GM19023 (cell line): ENCODE data around the gene NLRP10.

Source experiments
- ATAC-seq: cut with Tn5 transposase; IDR thresholded peaks from one replicate; pipeline ENCODE4 v1.9.1; 2021; ENCODE audit warnings: mild to moderate bottlenecking, moderate library complexity; ENCODE audit not compliant: unreplicated experiment

The NLRP10 gene

GRCh38 chr11:7974668-7975067, 9.4 kb upstream of the NLRP10 start:
- ATAC-seq, result no peak

- no peak for ATAC-seq
Measured at GRCh38 chr11:7973011-7973410, 7.8 kb upstream of the NLRP10 start.

DNA sequence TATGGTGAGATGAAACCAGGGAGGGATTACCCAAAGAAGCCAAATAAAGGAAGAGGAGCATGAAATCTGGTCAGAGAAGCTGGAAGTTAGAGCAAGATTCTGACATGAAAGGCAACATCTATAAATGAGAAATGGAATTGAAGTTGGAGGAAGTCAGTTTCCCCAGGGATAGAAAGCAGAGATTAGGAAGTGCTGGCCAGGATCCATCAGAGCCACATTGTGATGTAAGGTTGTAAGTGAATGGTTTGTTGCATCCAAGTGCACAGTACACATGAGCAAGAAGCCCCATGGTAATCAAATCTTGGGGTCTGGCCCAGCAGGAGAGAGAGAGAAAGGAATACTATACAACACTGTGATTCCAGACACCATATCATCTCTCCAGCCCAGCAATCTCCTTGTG, 6.6 kb upstream of the NLRP10 start:
- ATAC-seq, result no peak

DNA sequence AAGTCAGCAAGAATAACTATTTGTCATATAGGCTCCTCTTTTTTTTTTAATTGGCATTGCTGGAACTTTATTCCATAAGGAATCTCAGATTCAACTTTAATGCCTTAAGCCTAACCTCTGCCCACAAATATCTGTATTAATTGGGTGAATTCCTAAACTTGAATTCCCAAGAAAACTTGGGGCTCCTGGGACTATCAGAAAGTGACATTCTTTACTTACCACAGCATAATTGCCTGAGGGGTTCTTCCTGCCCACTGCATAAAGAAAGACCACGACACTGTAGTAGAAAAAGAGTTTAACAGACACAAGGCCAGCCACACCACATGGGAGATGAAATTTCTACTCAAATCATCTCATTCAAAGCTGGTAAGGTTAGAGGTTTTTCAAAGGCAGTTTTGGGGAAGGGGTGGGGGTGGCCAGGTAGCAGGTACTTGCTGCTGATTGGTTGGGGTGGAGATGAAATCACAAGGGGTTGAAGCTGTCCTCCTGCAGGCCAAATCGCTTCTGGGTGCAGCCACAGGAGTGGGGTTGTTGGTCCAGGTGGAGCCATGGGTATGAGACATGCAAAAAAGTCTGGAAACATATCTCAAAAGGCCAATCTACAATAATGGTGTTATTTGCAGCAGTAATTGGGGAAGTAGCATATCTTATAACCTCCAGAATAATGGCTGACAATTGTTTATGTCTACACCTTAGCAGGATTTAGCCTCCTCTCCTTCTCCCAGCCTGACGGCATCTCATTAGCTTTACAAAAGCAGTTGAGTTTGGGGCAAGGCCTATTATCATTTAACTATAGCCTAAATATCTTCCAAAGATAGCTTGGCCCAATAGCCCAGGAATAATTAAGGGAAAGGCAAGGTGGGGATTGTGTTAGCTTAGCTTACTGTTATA, 4.8 kb upstream of the NLRP10 start:
- ATAC-seq, result no peak

DNA sequence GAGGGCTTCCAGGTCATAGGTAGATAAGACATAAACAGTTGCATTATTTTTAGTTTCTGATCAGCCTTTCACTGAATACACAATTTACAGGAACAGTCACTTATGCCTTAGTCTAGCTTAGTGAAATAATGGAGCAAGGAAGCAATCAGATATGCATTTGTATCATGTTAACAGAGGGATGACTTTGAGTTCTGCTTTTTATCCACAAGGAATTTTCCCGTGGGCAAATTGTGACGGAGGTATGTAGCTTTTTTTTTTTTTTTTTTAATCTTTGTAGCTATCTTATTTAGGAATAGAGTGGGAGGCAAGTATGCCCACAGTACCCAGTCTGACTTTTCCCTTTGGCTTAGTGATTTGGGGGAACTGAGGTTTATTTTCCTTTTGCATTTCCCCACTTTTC, 3.4 kb upstream of the NLRP10 start:
- no peak for ATAC-seq

DNA sequence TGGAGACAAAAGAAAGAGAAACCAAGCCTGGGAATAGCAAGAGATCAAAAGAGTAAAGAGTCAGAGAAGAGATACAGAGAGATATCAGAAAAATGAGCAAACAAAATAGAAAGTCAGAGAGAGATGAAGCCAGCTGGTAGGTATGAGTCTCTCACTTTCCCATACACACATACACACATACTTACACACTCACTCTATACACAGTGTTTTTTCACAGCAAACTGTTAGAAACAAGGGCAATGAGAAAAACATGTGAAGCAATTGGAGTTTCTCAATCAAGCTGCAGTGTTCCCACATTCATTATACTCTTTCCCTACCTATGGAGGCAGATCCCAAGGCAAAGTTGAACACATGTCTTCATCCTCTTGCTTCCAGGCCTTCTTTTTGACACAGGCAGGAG, 2.6 kb upstream of the NLRP10 start:
- no peak for ATAC-seq

- ATAC-seq, result no peak
Measured at GRCh38 chr11:7967097-7967496, 1.9 kb upstream of the NLRP10 start.

DNA sequence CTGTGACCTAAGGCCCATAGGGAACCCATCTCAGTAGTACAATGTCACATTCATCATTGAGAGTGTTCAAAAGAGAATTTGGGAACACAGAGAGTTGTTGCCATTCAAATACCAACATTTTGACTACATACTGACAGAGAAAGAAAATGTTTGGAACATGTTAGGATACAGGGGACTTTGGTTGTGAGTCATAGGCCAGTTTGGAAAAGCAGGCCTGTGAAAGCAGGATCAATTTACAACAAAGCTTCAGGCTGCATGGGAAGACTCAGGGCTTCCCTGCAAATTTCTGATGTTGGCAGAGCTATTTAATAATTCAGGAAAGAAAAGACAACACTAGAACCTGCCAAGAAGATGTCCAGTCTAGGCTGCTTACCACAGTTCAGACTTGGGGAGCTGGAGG, 374 bp downstream of the NLRP10 start:
- ATAC-seq, result no peak

GRCh38 chr11:7964261-7964660, 986 bp downstream of the NLRP10 start:
- no peak for ATAC-seq

DNA sequence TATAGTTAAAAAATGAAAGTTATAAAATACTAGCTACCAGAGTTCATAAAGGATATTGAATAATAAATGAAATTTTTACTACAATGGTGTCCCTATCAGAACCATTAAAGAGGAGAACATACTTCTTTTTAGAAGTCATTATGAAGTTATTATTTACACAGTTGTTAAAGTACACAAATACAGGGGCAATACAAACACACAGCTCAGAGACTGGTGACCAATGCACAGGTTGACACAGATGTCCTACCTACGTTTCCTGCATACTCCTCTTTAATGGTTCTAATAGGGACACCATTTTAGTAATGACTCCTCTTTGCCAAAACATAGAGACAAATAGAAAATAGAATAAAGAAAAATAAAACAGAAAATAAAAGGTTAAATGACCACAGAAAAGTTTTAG, 10.1 kb downstream of the NLRP10 start:
- no peak for ATAC-seq

- ATAC-seq, result no peak
Measured at GRCh38 chr11:7949934-7950333, 15.3 kb downstream of the NLRP10 start.

DNA sequence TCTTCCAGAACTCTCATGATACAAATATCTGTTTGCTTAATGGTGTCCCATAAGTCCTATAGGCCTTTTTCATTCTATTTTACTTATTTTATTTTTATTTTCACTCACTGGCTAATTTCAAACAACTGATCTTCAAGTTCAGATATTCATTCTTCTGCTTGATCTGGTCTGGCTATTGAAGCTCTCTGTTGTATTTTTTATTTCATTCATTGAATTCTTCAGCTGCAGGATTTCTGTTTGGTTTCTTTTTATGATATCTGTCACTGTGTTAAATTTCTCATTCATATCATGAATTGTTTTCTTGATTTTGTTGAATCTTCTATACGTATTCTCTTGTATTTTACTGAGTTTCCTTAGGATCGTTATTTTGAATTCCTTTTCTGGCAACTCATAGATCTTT, 21.1 kb downstream of the NLRP10 start:
- ATAC-seq, result no peak

GRCh38 chr11:7941608-7942007, 23.6 kb downstream of the NLRP10 start, which contains the start of gene OR10A3:
OR10A3 (minus strand) TSS chr11:7941708; CDS start chr11:7939520, 2,188 bp downstream.
- no peak for ATAC-seq

- no peak for ATAC-seq
Measured at GRCh38 chr11:7941146-7941545, 24.1 kb downstream of the NLRP10 start.

DNA sequence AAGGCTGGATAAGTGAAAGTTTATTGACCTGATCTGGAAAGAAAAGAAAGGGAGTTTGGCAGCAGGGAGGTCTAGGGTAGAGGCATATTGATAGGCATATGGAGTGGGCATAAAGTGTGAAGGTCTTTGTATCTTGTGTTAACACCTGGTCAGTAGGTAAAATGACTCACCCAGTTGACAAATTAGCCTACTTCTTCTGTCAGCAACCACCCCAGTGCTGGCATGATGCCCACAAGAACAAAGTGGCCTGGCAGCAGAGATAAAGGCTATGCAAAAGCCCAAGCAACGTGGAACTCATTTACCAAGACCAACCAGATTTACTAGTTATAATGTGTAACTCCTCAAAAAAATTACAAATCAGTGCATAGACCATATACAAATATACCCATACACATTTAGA, 28.6 kb downstream of the NLRP10 start:
- ATAC-seq, result no peak

- no peak for ATAC-seq
Measured at GRCh38 chr11:7931168-7931567, 34.1 kb downstream of the NLRP10 start, which contains the start of gene OR10A6. OR10A6 (minus strand) TSS chr11:7931268; CDS start chr11:7928662, 2,606 bp downstream.

DNA sequence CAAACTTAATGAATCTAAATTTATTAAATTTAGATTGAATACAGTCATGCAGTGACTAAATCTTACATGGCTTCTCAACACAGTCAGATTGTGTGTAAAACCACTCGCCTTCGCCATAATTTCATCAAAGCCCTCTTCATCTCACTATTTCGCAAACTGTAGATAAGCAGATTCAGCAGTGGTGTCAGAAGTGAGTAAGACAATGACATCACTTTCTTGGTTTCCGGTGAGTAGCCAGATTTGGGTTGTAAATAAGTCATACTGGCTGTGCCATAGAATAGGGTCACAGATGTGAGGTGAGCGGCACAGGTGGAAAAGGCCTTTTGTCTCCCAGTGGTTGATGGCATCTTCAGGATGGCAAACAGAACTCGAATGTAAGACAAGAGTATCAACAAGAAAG, 37.6 kb downstream of the NLRP10 start:
- no peak for ATAC-seq

GRCh38 chr11:7924536-7924935, 40.7 kb downstream of the NLRP10 start:
- no peak for ATAC-seq

GRCh38 chr11:7918141-7918540, 47.1 kb downstream of the NLRP10 start:
- no peak for ATAC-seq
